BJ (cell line): ENCODE results near the gene CLEC4M. TPM values are rescaled to one million over a fixed set of nuclear protein-coding genes. Genes with fewer than 3 reads are reported as not detected.

Source experiments
- CTCF ChIA-PET: fragments of 350-600 bp; formaldehyde crosslinking; extraction: SDS; loops from one replicate; lab custom pipeline; 2021; ENCODE audit warnings: antibody characterized with exemption, inconsistent platforms; lab: Yijun Ruan, JAX
- POLR2A ChIA-PET: fragments of 300-600 bp; sonication (Branson Sonifier 250); formaldehyde crosslinking; extraction: SDS; loops from one replicate; lab custom pipeline; 2021; ENCODE audit warnings: antibody characterized with exemption; lab: Charles Lee
- DNase-seq: peaks from one replicate; pipeline ENCODE4 v3.0.0-alpha.2; 2011; ENCODE audit warnings: low read depth
- H3K27me3 ChIP-seq: 2 replicates; pipeline ENCODE4 v1.6.0; 2011; ENCODE audit warnings: low read length; ENCODE audit not compliant: control insufficient read depth, insufficient read depth
- H3K36me3 ChIP-seq: 2 replicates; pipeline ENCODE4 v1.5.1; 2011; ENCODE audit warnings: low read length; ENCODE audit not compliant: control insufficient read depth, insufficient read depth
- H3K4me3 ChIP-seq: 2 replicates; pipeline ENCODE4 v1.5.1; 2011; ENCODE audit warnings: low read depth, mild to moderate bottlenecking, control low read depth, low read length
- polyA minus RNA-seq: library from RNA; depleted of rRNA, polyadenylated mRNA; stranded (reverse); fragments of >200 nt; gene quantifications from 2 replicates; pipeline ENCODE4 v1.2.3, GENCODE V29; 2011; rRNA and poly(A)+ RNA removed
- polyA plus RNA-seq: library from polyadenylated mRNA; depleted of rRNA; stranded (reverse); fragments of >200 nt; gene quantifications from 2 replicates; pipeline ENCODE4 v1.2.3, GENCODE V29; 2011; rRNA removed
- TF ChIP-seq, protein P1 (sequence below): IDR thresholded peaks from 2 replicates; pipeline ENCODE4 v1.5.1; 2011; ENCODE audit warnings: low read depth, mild to moderate bottlenecking, control low read depth, inconsistent platforms, low read length, moderate library complexity; ENCODE audit not compliant: insufficient read depth

The CLEC4M gene, protein sequence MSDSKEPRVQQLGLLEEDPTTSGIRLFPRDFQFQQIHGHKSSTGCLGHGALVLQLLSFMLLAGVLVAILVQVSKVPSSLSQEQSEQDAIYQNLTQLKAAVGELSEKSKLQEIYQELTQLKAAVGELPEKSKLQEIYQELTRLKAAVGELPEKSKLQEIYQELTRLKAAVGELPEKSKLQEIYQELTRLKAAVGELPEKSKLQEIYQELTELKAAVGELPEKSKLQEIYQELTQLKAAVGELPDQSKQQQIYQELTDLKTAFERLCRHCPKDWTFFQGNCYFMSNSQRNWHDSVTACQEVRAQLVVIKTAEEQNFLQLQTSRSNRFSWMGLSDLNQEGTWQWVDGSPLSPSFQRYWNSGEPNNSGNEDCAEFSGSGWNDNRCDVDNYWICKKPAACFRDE
- not detected in 2 replicates for polyA plus RNA-seq
- polyA minus RNA-seq = not detected in 2 replicates

DNA sequence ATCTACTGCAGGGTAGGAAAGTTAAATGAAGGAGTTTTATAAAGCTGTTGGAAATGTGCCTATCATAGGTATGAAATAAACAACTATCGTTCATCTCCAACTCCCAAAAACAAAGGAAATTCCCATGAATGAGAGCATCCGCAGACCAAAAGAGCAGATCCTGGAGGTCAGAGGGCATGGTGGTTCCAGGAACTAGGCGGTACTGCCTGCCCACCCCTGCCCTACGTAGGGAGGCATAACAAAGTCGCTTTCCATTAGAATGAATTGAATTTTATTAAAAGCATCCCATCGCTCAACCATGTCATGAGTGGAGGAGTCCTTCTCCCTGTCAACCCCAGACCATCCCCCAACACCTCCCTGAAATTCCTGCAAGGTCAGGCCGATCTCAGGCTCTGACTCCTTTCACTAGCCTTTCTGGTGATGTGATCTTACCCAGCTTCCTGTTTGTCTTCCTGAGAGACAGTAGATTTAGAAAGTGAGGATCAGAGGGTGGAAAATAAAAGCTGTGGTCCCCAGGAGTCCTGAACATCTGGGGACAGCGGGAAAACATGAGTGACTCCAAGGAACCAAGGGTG lies at the start of gene CLEC4M:
Gene CLEC4M (plus strand): TSS at position 525 of the 575 bp plus-strand sequence. CDS start 24 bp downstream, at position 549.
- H3K36me3 ChIP-seq = no peaks in the 10 kb centered on the region
- TF ChIP-seq, protein P1, sequence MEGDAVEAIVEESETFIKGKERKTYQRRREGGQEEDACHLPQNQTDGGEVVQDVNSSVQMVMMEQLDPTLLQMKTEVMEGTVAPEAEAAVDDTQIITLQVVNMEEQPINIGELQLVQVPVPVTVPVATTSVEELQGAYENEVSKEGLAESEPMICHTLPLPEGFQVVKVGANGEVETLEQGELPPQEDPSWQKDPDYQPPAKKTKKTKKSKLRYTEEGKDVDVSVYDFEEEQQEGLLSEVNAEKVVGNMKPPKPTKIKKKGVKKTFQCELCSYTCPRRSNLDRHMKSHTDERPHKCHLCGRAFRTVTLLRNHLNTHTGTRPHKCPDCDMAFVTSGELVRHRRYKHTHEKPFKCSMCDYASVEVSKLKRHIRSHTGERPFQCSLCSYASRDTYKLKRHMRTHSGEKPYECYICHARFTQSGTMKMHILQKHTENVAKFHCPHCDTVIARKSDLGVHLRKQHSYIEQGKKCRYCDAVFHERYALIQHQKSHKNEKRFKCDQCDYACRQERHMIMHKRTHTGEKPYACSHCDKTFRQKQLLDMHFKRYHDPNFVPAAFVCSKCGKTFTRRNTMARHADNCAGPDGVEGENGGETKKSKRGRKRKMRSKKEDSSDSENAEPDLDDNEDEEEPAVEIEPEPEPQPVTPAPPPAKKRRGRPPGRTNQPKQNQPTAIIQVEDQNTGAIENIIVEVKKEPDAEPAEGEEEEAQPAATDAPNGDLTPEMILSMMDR = no peak
- no peaks in the 10 kb centered on the region for H3K27me3 ChIP-seq
- DNase-seq = no peak
- H3K4me3 ChIP-seq = no peak within 1 kb of the TSS
- ChIA-PET CTCF (interaction anchor here (1.5 kb wide), 1 partner anchor 82 kb away, joined by 3 read pairs; the partner anchor contains the start of gene TRAPPC5), POLR2A (no interaction called here)

DNA sequence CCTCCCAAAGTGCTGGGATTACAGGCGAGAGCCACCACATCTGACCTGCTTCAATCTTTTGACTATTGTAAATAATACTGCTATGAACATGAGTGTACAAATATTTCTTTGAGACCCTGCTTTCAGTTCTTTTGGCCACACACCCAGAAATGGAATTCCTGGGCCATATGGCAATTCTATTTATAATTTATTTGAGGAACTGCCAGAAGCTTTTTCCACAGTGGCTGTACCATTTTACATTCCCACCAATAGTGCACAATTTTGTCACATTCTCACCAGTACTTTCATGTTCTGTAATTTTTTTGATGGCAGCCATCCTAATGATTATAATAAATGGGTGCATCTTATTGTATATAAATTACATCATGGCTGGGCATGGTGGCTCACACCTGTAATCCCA lies 47.4 kb upstream of the CLEC4M start:
- TF ChIP-seq, protein P1 = no peak
- no peaks in the 10 kb centered on the region for H3K27me3 ChIP-seq
- POLR2A ChIA-PET = no interaction called here
- no peak for DNase-seq
- CTCF ChIA-PET = no interaction called here
- H3K36me3 ChIP-seq = no peaks in the 10 kb centered on the region
- no peak overlapping the region for H3K4me3 ChIP-seq

DNA sequence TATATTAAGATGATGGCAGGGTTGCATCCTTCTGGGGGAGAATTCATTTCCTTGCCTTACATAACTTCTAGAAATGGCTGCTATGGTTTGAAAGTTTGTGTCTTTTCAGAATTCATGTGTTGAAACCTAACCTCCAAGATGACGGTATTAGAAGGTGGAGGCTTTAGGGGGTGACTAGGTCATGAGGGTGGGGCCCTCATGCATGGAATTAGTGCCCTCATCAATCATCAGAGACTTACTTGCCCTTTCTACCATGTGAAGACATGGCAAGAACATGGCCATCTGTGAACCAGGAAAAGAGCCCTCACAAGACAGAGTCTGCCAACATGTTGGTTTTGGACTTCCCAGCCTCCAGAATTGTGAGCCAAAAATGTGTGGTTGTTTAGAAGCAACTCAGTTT lies 46.3 kb upstream of the CLEC4M start:
- H3K36me3 ChIP-seq = no peaks in the 10 kb centered on the region
- CTCF ChIA-PET = no interaction called here

DNA sequence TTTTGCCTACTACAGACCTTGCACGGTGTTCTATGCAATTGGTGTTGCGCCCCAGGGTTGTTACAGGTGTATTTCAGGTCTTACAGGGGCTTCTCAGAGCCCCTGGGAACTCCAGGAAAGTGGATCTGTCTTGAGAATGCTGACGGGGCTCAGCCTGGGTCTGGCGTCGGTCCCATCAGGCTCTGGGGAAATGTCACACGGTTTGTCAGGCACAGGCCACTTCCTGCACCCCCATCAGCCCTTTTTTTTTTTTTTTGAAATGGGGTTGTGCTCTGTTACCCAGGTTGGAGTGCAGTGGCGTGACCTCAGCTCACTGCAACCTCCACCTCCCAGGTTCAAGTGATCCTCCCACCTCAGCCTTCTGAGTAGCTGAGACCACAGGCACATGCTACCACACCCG lies 44.4 kb upstream of the CLEC4M start:
- TF ChIP-seq, protein P1 = no peak
- Histone ChIP-seq H3K27me3 (peaks cover 3% of the 10 kb centered on the region), H3K36me3 (no peaks in the 10 kb centered on the region), H3K4me3 (no peak overlapping the region)
- POLR2A ChIA-PET = no interaction called here
- CTCF ChIA-PET = interaction anchor here (0.8 to 1.1 kb wide), 2 partner anchors 38 to 150 kb away, joined by 3 to 4 read pairs; partner anchors contain the start of gene TRAPPC5
- DNase-seq = no peak

More for the DNA sequence above, 46.3 kb upstream of the CLEC4M start:
- POLR2A ChIA-PET = no interaction called here
- Histone ChIP-seq H3K4me3 (no peak overlapping the region), H3K27me3 (no peaks in the 10 kb centered on the region)
- DNase-seq = no peak
- TF ChIP-seq, protein P1 = no peak

DNA sequence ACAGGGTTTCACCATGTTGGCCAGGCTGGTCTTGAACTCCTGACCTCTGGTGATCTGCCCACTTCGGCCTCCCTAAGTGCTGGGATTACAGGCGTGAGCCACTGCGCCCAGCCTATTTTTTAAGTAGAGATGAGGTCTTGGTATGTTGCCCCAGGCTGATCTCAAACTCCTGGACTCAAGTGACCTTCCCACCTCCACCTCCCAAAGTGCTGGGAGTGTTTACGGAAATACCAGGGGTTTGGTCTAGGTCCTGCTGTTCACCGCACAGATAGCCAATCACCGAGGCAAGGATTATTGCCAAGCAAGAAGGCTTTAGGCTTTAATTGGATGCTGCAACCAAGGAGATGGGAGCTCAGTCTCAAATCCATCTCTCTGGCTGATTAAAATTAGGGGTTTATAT lies 42.7 kb upstream of the CLEC4M start:
- Histone ChIP-seq H3K36me3 (no peaks in the 10 kb centered on the region), H3K4me3 (no peak overlapping the region), H3K27me3 (peaks cover 3% of the 10 kb centered on the region)
- DNase-seq = no peak
- POLR2A ChIA-PET = no interaction called here
- CTCF ChIA-PET = no interaction called here
- TF ChIP-seq, protein P1 = no peak
